ENCODE data around the gene TMEM225B.
A peak's percentile ranks its signal among the peaks of the same experiment; 100 is the strongest.
"Not testable (repeated sequence)": the region's sequence is repeated elsewhere in the genome, so short reads cannot be mapped to it uniquely, and the experiment has no call there.

Gene TMEM225B

GRCh38 chr7:99597762-99598501 is at the start of gene TMEM225B:
Gene TMEM225B, plus strand, starts transcription at chr7:99598267. Its CDS starts 6,122 bp downstream, at chr7:99604389.
- no peak for DNase-seq (ENCODE audit: low read depth in 1 of 2, low spot score in 1 of 2)

GRCh38 chr7:99549545-99549944 is 48.5 kb upstream of the TMEM225B start:
- DNase-seq (ENCODE audit: low read depth in 1 of 2, low spot score in 1 of 2), result not testable (repeated sequence)

GRCh38 chr7:99551334-99551733 is 46.7 kb upstream of the TMEM225B start:
- DNase-seq (ENCODE audit: low read depth in 1 of 2, low spot score in 1 of 2), result no peak

GRCh38 chr7:99551767-99552463 is 46.2 kb upstream of the TMEM225B start, which contains the start of gene FAM200A:
Gene FAM200A, minus strand, starts transcription at chr7:99552114. Its CDS starts 3,707 bp downstream, at chr7:99548407.
- DNase-seq (ENCODE audit: low read depth in 1 of 2, low spot score in 1 of 2), result peak; percentile 62 to 72

GRCh38 chr7:99553039-99553438 is 45.0 kb upstream of the TMEM225B start:
- DNase-seq (ENCODE audit: low read depth in 1 of 2, low spot score in 1 of 2), result no peak

GRCh38 chr7:99554939-99555338 is 43.1 kb upstream of the TMEM225B start:
- DNase-seq (ENCODE audit: low read depth in 1 of 2, low spot score in 1 of 2), result no peak

- no peak for DNase-seq (ENCODE audit: low read depth in 1 of 2, low spot score in 1 of 2)
These were observed 40.9 kb upstream of the TMEM225B start for GRCh38 chr7:99557196-99557607.

- no peak for DNase-seq (ENCODE audit: low read depth in 1 of 2, low spot score in 1 of 2)
These were observed 40.1 kb upstream of the TMEM225B start for GRCh38 chr7:99557940-99558305.

GRCh38 chr7:99558306-99559174 is 39.5 kb upstream of the TMEM225B start, which contains the start of gene ZNF655:
Gene ZNF655, plus strand, starts transcription at chr7:99558642. Its CDS starts 1,918 bp downstream, at chr7:99560560.
- peak; percentile 77 to 79 for DNase-seq (ENCODE audit: low read depth in 1 of 2, low spot score in 1 of 2)

- DNase-seq (ENCODE audit: low read depth in 1 of 2, low spot score in 1 of 2), result no peak
These were observed 38.7 kb upstream of the TMEM225B start for GRCh38 chr7:99559175-99559915.

GRCh38 chr7:99560834-99561736 is 37.0 kb upstream of the TMEM225B start:
- DNase-seq (ENCODE audit: low read depth in 1 of 2, low spot score in 1 of 2), result no peak

GRCh38 chr7:99561737-99562051 is 36.4 kb upstream of the TMEM225B start:
- DNase-seq (ENCODE audit: low read depth in 1 of 2, low spot score in 1 of 2), result no peak

GRCh38 chr7:99562114-99562784 is 35.8 kb upstream of the TMEM225B start:
- no peak for DNase-seq (ENCODE audit: low read depth in 1 of 2, low spot score in 1 of 2)

GRCh38 chr7:99562832-99563231 is 35.2 kb upstream of the TMEM225B start:
- no peak for DNase-seq (ENCODE audit: low read depth in 1 of 2, low spot score in 1 of 2)

GRCh38 chr7:99563650-99564049 is 34.4 kb upstream of the TMEM225B start:
- no peak for DNase-seq (ENCODE audit: low read depth in 1 of 2, low spot score in 1 of 2)

GRCh38 chr7:99568770-99569169 is 29.3 kb upstream of the TMEM225B start:
- not testable (repeated sequence) for DNase-seq (ENCODE audit: low read depth in 1 of 2, low spot score in 1 of 2)

- no peak for DNase-seq (ENCODE audit: low read depth in 1 of 2, low spot score in 1 of 2)
These were observed 26.3 kb upstream of the TMEM225B start for GRCh38 chr7:99571768-99572167.

- no peak for DNase-seq (ENCODE audit: low read depth in 1 of 2, low spot score in 1 of 2)
These were observed 24.8 kb upstream of the TMEM225B start for GRCh38 chr7:99573257-99573656.

GRCh38 chr7:99576251-99576650 is 21.8 kb upstream of the TMEM225B start:
- no peak for DNase-seq (ENCODE audit: low read depth in 1 of 2, low spot score in 1 of 2)

All from stimulated activated CD4-positive, alpha-beta T cell treated with anti-CD3 and anti-CD28 coated beads, Interleukin-15, amount 100 ng/mL, for 1 hour (primary cell).